H1 (cell line): ENCODE data around the gene ALDH1A3. TPM values are rescaled to one million over a fixed set of nuclear protein-coding genes. Genes with fewer than 3 reads are reported as not detected.

Experiments used
- CTCF ChIA-PET: fragments of 300-600 bp; sonication (Branson Sonifier 250); formaldehyde crosslinking; loops from one replicate; lab custom pipeline; 2021; ENCODE audit not compliant: partially characterized antibody; lab: Charles Lee
- POLR2A ChIA-PET: fragments of 300-600 bp; sonication (Branson Sonifier 250); formaldehyde crosslinking; loops from one replicate; lab custom pipeline; 2021; ENCODE audit warnings: inconsistent platforms; ENCODE audit not compliant: partially characterized antibody; lab: Charles Lee
- DNase-seq, 2 experiments: peaks; one replicate each; pipeline versions ENCODE4 v3.0.0 to v3.0.0-alpha.2; 2010 to 2022; ENCODE audit warnings: low spot score in 2 of 2, low read depth in 1 of 2, mixed read lengths in 1 of 2
- FAIRE-seq: peaks from 2 replicates; lab custom pipeline; 2011; peaks lifted over from hg19 to GRCh38; lab: Jason Lieb, UNC
- H2AFZ ChIP-seq: 2 replicates; pipeline ENCODE4 v1.8.1; 2012; ENCODE audit warnings: low read length, inconsistent platforms
- H2AK5ac ChIP-seq: 2 replicates; pipeline ENCODE4 v1.6.1; 2013; ENCODE audit warnings: low read depth, low read length
- H2BK120ac ChIP-seq: replicated peaks from 2 replicates; pipeline ENCODE3; 2013; ENCODE audit warnings: low read depth, low read length, inconsistent platforms
- H2BK12ac ChIP-seq: 2 replicates; pipeline ENCODE4 v1.6.1; 2013; ENCODE audit warnings: low read depth, low read length
- H2BK15ac ChIP-seq: 2 replicates; pipeline ENCODE4 v1.6.1; 2013; ENCODE audit warnings: low read length
- H2BK20ac ChIP-seq: 2 replicates; pipeline ENCODE4 v1.6.1; 2013; ENCODE audit warnings: low read length
- H2BK5ac ChIP-seq: 2 replicates; pipeline ENCODE4 v1.6.1; 2013; ENCODE audit warnings: low read depth, low read length
- H3K14ac ChIP-seq: 2 replicates; pipeline ENCODE4 v1.6.1; 2013; ENCODE audit warnings: inconsistent platforms; ENCODE audit not compliant: insufficient read length
- H3K18ac ChIP-seq: 2 replicates; pipeline ENCODE4 v1.6.1; 2013; ENCODE audit warnings: low read length; ENCODE audit errors: extremely low read depth
- H3K23ac ChIP-seq: 2 replicates; pipeline ENCODE4 v1.6.1; 2013; ENCODE audit warnings: inconsistent platforms; ENCODE audit not compliant: insufficient read length
- H3K23me2 ChIP-seq: 2 replicates; pipeline ENCODE4 v1.6.1; 2013; ENCODE audit warnings: low read depth, low read length
- H3K27ac ChIP-seq: 2 replicates; pipeline ENCODE4 v1.6.1; 2011; ENCODE audit warnings: low read depth, low read length, inconsistent platforms
- H3K27me3 ChIP-seq, 4 experiments: replicated peaks in 1 of 4; 1 replicate in 1 of 4; 2 replicates in 3 of 4; pipeline versions ENCODE4 v1.6.1 to v1.8.1; 2011 to 2013; ENCODE audit warnings: low read length in 3 of 4, mild to moderate bottlenecking in 3 of 4, inconsistent platforms in 2 of 4, mixed read lengths in 2 of 4, moderate library complexity in 1 of 4; ENCODE audit not compliant: control insufficient read depth in 3 of 4, insufficient read depth in 3 of 4; ENCODE audit errors: extremely low read depth in 1 of 4
- H3K36me3 ChIP-seq, 4 experiments: 2 replicates each; pipeline versions ENCODE4 v1.6.1 to v1.8.1; 2011 to 2013; ENCODE audit warnings: mild to moderate bottlenecking in 4 of 4, low read length in 3 of 4, moderate library complexity in 2 of 4, control low read depth in 1 of 4, inconsistent platforms in 1 of 4; ENCODE audit not compliant: insufficient read depth in 4 of 4, control insufficient read depth in 2 of 4
- H3K4ac ChIP-seq: replicated peaks from 2 replicates; pipeline ENCODE3; 2013; ENCODE audit warnings: low read length, low read depth, mixed read lengths, inconsistent platforms; ENCODE audit not compliant: insufficient read length
- H3K4me1 ChIP-seq, 4 experiments: replicated peaks in 1 of 4; 1 replicate in 1 of 4; 2 replicates in 3 of 4; pipeline versions ENCODE4 v1.6.1 to v1.8.1; 2011 to 2013; ENCODE audit warnings: low read length in 3 of 4, inconsistent platforms in 2 of 4, mixed read lengths in 1 of 4; ENCODE audit not compliant: insufficient read depth in 4 of 4, control insufficient read depth in 3 of 4
- H3K4me2 ChIP-seq, 2 experiments: 2 replicates each; pipeline versions ENCODE4 v1.6.1 to v1.8.1; 2011 to 2013; ENCODE audit warnings: low read depth in 2 of 2, low read length in 2 of 2, control low read depth in 1 of 2, inconsistent platforms in 1 of 2, mild to moderate bottlenecking in 1 of 2; ENCODE audit not compliant: insufficient read depth in 1 of 2
- H3K4me3 ChIP-seq, 4 experiments: fragments of 200-600, 300-600 bp in 1 of 4; sonication (generic), shearing (Covaris generic), sonication (Bioruptor Twin) in 1 of 4; 2 replicates each; pipeline versions ENCODE4 v1.5.1 to v1.8.1; 2011 to 2016; ENCODE audit warnings: low read length in 4 of 4, low read depth in 3 of 4, control low read depth in 2 of 4, inconsistent platforms in 2 of 4, mild to moderate bottlenecking in 2 of 4, mixed read lengths in 1 of 4, moderate library complexity in 1 of 4; ENCODE audit not compliant: insufficient read depth in 2 of 4; ENCODE audit errors: extremely low read depth in 1 of 4
- H3K56ac ChIP-seq: replicated peaks from 2 replicates; pipeline ENCODE3; 2013; ENCODE audit warnings: low read depth, mild to moderate bottlenecking, mixed read lengths, low read length, inconsistent platforms; ENCODE audit not compliant: insufficient read length
- H3K79me1 ChIP-seq: 2 replicates; pipeline ENCODE4 v1.6.1; 2013; ENCODE audit warnings: low read depth, low read length, control low read depth
- H3K79me2 ChIP-seq, 2 experiments: 2 replicates each; pipeline versions ENCODE4 v1.6.1 to v1.8.1; 2012 to 2013; ENCODE audit warnings: low read length in 2 of 2, mild to moderate bottlenecking in 2 of 2, inconsistent platforms in 1 of 2; ENCODE audit not compliant: insufficient read depth in 2 of 2, control insufficient read depth in 1 of 2
- H3K9ac ChIP-seq, 4 experiments: replicated peaks in 1 of 4; 1 replicate in 1 of 4; 2 replicates in 3 of 4; pipeline versions ENCODE4 v1.6.1 to v1.8.1; 2011 to 2013; ENCODE audit warnings: low read depth in 3 of 4, low read length in 3 of 4, control low read depth in 2 of 4, mild to moderate bottlenecking in 2 of 4, moderate library complexity in 2 of 4, inconsistent platforms in 1 of 4; ENCODE audit errors: extremely low read depth in 1 of 4
- H3K9me3 ChIP-seq, 2 experiments: 2 replicates each; pipeline versions ENCODE4 v1.6.1 to v1.8.1; 2012 to 2013; ENCODE audit warnings: mild to moderate bottlenecking in 2 of 2, moderate library complexity in 2 of 2, control low read depth in 1 of 2, inconsistent platforms in 1 of 2, low read depth in 1 of 2, low read length in 1 of 2, mixed read lengths in 1 of 2; ENCODE audit not compliant: insufficient read depth in 2 of 2
- H4K20me1 ChIP-seq, 2 experiments: replicated peaks in 1 of 2; 2 replicates each; pipeline versions ENCODE3 to v1.8.1; 2011 to 2013; ENCODE audit warnings: inconsistent platforms in 2 of 2, low read length in 2 of 2, mild to moderate bottlenecking in 1 of 2; ENCODE audit not compliant: insufficient read depth in 2 of 2, control insufficient read depth in 1 of 2
- H4K5ac ChIP-seq: 2 replicates; pipeline ENCODE4 v1.6.1; 2013; ENCODE audit warnings: low read length, low read depth, mixed read lengths, inconsistent platforms; ENCODE audit not compliant: insufficient read length
- H4K8ac ChIP-seq: 2 replicates; pipeline ENCODE4 v1.8.0; 2013; ENCODE audit warnings: mild to moderate bottlenecking, moderate library complexity, low read length, inconsistent platforms; ENCODE audit not compliant: insufficient read depth; ENCODE audit errors: extremely low read depth
- H4K91ac ChIP-seq: replicated peaks from 2 replicates; pipeline ENCODE3; 2013; ENCODE audit warnings: low read length, mixed read lengths, inconsistent platforms; ENCODE audit not compliant: insufficient read length
- CBX5 ChIP-seq: fragments of 300-800, 300-1000 bp; sonication (generic); IDR thresholded peaks from 2 replicates; pipeline ENCODE4 v1.7.1; 2016; ENCODE audit warnings: antibody characterized with exemption, low read length, low read depth
- EGR1 ChIP-seq: IDR thresholded peaks from 2 replicates; pipeline ENCODE4 v1.6.1; 2011; ENCODE audit warnings: low read depth, low read length, borderline replicate concordance
- EP300 ChIP-seq, 2 experiments: IDR thresholded peaks; 1 replicate in 1 of 2; 2 replicates in 1 of 2; pipeline ENCODE4 v1.6.1; 2011 to 2012; ENCODE audit warnings: low read depth in 2 of 2, low read length in 2 of 2, mild to moderate bottlenecking in 2 of 2, borderline replicate concordance in 1 of 2, inconsistent platforms in 1 of 2, moderate library complexity in 1 of 2
- KDM1A ChIP-seq: fragments of 200-600, 300-600 bp; sonication (generic); IDR thresholded peaks from 2 replicates; pipeline ENCODE4 v1.7.1; 2016; ENCODE audit warnings: mild to moderate bottlenecking, low read length, borderline replicate concordance
- KDM5A ChIP-seq: fragments of 200-600 bp; IDR thresholded peaks from 2 replicates; pipeline ENCODE4 v1.7.1; 2012; ENCODE audit warnings: mild to moderate bottlenecking, low read length, inconsistent platforms, mixed read lengths
- RBBP5 ChIP-seq: IDR thresholded peaks from 2 replicates; pipeline ENCODE4 v1.7.1; 2012; ENCODE audit warnings: low read depth, mild to moderate bottlenecking, inconsistent platforms, low read length, moderate library complexity, borderline replicate concordance
- SIN3A ChIP-seq, 2 experiments: IDR thresholded peaks in 1 of 2; conservative IDR thresholded peaks in 1 of 2; 2 replicates each; pipeline ENCODE4 v1.6.1; 2011 to 2012; ENCODE audit warnings: low read length in 2 of 2, improper control_type of control experiment in 1 of 2, low read depth in 1 of 2, mild to moderate bottlenecking in 1 of 2
- SIRT6 ChIP-seq: IDR thresholded peaks from one replicate; pipeline ENCODE4 v1.7.1; 2012; ENCODE audit warnings: low read length, inconsistent platforms
- SIX5 ChIP-seq: IDR thresholded peaks from 2 replicates; pipeline ENCODE4 v1.6.1; 2011; ENCODE audit warnings: mild to moderate bottlenecking, low read depth, low read length
- SUZ12 ChIP-seq: fragments of 200-600 bp; sonication (generic); IDR thresholded peaks from 2 replicates; pipeline ENCODE4 v1.6.1; 2012; ENCODE audit warnings: mild to moderate bottlenecking, inconsistent platforms, low read length, moderate library complexity, mixed read lengths
- ZNF274 ChIP-seq: IDR thresholded peaks from 2 replicates; pipeline ENCODE4 v1.7.0; 2012; ENCODE audit warnings: low read length, borderline replicate concordance; ENCODE audit errors: extremely low read depth
- WGBS, 2 experiments: shearing (Covaris generic) in 1 of 2; methylation state at CpG; one replicate each; pipeline versions ENCODE4 v1.1.6 to v1.1.7; 2013 to 2015; ENCODE audit warnings: low lambda C conversion rate in 2 of 2, mixed read lengths in 2 of 2, inconsistent platforms in 1 of 2, low coverage in 1 of 2, missing lambda C conversion rate in 1 of 2; ENCODE audit not compliant: insufficient replicate concordance in 2 of 2, insufficient coverage in 1 of 2, insufficient read length in 1 of 2; ENCODE audit errors: extremely low coverage in 1 of 2, missing lambda C conversion rate in 1 of 2; 5-methylcytosine and 5-hydroxymethylcytosine counted together
- polyA plus RNA-seq, 7 experiments: library from polyadenylated mRNA; depleted of rRNA in 3 of 7; stranded (reverse) in 5 of 7; unstranded in 2 of 7; fragments of >200 nt in 5 of 7; fragments of 200-250 nt in 2 of 7; gene quantifications; 1 replicate in 5 of 7; 2 replicates in 1 of 7; 4 replicates in 1 of 7; pipeline versions ENCODE4 v1.2.1 to v1.2.3, GENCODE V29; 2011 to 2013; ENCODE audit warnings: missing spikeins in 2 of 7, mixed read lengths in 2 of 7
- total RNA-seq: library from RNA; stranded (reverse); fragmentation: NEBNext Ultra II Directional; extraction: Animal tissue kit (Norgen Biotek cat#: 25700); gene quantifications from 2 replicates; pipeline ENCODE4 v1.2.1, GENCODE V29; 2021

Gene ALDH1A3
- total and polyA plus RNA-seq, 2 of the 8 experiments (the other 6 are each of a cell fraction or from before 2014, with no cell fraction given) = 2.2 to 5.5 TPM

- TF ChIP-seq SIN3A (conservative IDR thresholded peaks at IDR 0.05 in 1 of 2, IDR thresholded peaks at IDR 0.05 in 1 of 2; ENCODE audit: low read depth in 1 of 2, low read length in 2 of 2) = no peak
- TF ChIP-seq SIX5 = no peak
- no peak for TF ChIP-seq KDM1A
- TF ChIP-seq CBX5 = no peak
- TF ChIP-seq SIRT6 = no peak
- TF ChIP-seq EGR1 = no peak
- no peak for TF ChIP-seq EP300 (IDR thresholded peaks at IDR 0.05; ENCODE audit: borderline replicate concordance in 1 of 2, low read depth in 2 of 2, low read length in 2 of 2)
- no peak for TF ChIP-seq SUZ12
- no peak for TF ChIP-seq ZNF274
- no peak for TF ChIP-seq RBBP5
- TF ChIP-seq KDM5A = no peak
- TF ChIP-seq, all 59 proteins: peak for 0
- H2BK20ac ChIP-seq = no peak overlapping the region
- no peaks in the 10 kb centered on the region for H3K79me2 ChIP-seq
- H3K23me2 ChIP-seq = no peaks in the 10 kb centered on the region; the same call in 1 of the 2 replicates
- no peak overlapping the region for H3K4ac ChIP-seq
- H4K5ac ChIP-seq = no peak overlapping the region
- H2BK120ac ChIP-seq = no peak overlapping the region
- no peaks in the 10 kb centered on the region for H3K4me1 ChIP-seq
- no peak overlapping the region for H2BK5ac ChIP-seq
- H3K27me3 ChIP-seq = no peaks in the 10 kb centered on the region
- H3K18ac ChIP-seq = no peak overlapping the region
- DNase-seq (no peak), FAIRE-seq (no peak)
- H4K8ac ChIP-seq = no peak overlapping the region
- no peak overlapping the region for H3K14ac ChIP-seq
- no peak overlapping the region for H3K27ac ChIP-seq
- H3K23ac ChIP-seq = no peak overlapping the region
- no peak overlapping the region for H3K9ac ChIP-seq
- H3K36me3 ChIP-seq = no peaks in the 10 kb centered on the region
- H3K79me1 ChIP-seq = no peaks in the 10 kb centered on the region
- H3K9me3 ChIP-seq = peaks cover 4 to 10% of the 10 kb centered on the region in 2 experiments; a peak in 2 of 4 replicates
- H2BK15ac ChIP-seq = no peak overlapping the region
- no peak overlapping the region for H2AK5ac ChIP-seq
- 79% methylated on average over 15 of the region's 15 CpGs; no CpG with 5 or more reads in 1 of the 2 experiments for WGBS, 2 experiments
- H4K91ac ChIP-seq = no peak overlapping the region
- H3K56ac ChIP-seq = no peak overlapping the region
- no peak overlapping the region for H3K4me3 ChIP-seq
- no peaks in the 10 kb centered on the region for H4K20me1 ChIP-seq
- POLR2A ChIA-PET = no interaction called here
- no peak overlapping the region for H3K4me2 ChIP-seq
- H2BK12ac ChIP-seq = no peak overlapping the region
- CTCF ChIA-PET = interaction anchor here (1.0 to 3.0 kb wide), 8 partner anchors 9 to 233 kb away, joined by 3 to 19 read pairs (median 6); no protein-coding TSS in a partner anchor
- H2AFZ ChIP-seq = 0 out of 2 replicates have a peak overlapping the region, but pooled peaks have one; percentile 14
Measured at GRCh38 chr15:100863796-100864267, 15.8 kb upstream of the ALDH1A3 start.
